Jurkat, Clone E6-1 (cell line): Measurements from ENCODE around the gene FCN2.

Experiments
- DNase-seq: peaks from one replicate; pipeline ENCODE4 v3.0.0-alpha.2; 2011; ENCODE audit warnings: low read depth, low spot score
- H3K4me3 ChIP-seq: 2 replicates; pipeline ENCODE4 v1.5.1; 2011; ENCODE audit warnings: mild to moderate bottlenecking, low read length, control low read depth, moderate library complexity

FCN2 gene

GRCh38 chr9:134896834-134897583, 16.4 kb downstream of the FCN2 start:
- DNase-seq = no peak
- no peak overlapping the region for H3K4me3 ChIP-seq

DNA sequence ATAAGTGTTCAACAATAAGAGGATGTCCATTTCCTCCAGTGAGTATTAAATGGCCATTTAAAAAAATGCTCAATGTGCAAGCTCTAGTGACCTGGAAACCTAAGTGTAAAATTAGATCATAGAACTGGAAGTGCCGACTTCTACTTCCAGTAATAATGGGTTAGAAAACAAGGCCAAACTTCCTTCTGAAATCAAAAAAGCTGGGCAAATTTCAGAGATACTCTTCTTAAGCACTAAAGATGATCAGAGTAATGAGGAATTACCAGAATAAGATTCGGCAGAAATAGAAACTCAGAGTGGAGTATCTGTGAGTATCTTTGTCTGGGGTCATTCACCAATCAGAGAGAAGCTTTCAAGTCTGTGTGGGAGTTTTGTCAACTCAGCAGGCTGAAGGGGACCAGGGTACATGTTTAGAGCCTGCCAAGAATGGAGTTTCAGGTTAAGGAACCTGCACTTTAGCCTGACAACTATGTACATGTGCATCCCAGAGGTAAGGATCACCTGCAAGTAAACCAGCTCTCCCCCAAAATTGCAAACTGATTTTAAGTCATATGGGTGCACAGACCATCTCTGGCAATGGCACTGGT, 17.1 kb downstream of the FCN2 start:
- no peak overlapping the region for H3K4me3 ChIP-seq
- no peak for DNase-seq

DNA sequence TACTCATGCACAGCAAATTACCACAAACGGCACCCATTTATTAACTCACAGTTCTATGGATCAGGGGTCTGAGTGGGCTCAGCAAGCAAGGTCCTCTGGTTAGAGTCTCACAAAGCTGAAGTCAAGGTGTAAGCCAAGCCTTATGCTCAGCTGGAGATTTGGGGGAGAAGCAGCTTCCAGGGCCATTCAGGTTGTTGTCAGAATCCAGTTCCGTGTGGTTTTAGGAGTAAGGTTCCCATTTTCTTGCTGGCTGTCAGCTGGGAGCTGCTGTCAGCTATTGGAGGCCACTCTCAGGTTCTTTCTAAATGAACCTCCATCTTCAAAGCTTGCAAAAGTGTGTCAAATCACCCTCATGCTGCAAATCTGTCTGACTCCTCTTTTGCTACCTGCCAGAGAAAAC, 17.7 kb downstream of the FCN2 start:
- DNase-seq = no peak
- H3K4me3 ChIP-seq = no peak overlapping the region

DNA sequence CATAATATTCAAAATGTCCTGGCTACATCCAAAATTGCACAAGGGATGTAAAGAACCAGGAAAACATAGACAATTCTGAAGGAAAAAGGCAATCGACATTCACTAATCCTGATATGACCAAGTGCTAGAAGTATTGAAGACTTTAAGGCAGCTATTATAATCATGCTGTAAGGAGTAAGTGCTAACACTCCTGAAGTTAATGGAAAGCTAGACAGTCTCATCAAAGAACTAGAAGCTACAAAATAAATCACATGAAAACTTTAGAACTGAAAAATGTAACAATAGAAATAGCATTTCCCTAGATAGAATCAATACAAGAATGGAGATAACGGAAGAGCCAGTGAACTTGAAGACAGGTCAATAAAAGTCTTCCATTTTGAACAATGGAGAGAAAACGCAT, 18.6 kb downstream of the FCN2 start:
- DNase-seq = no peak
- H3K4me3 ChIP-seq = no peak overlapping the region

DNA sequence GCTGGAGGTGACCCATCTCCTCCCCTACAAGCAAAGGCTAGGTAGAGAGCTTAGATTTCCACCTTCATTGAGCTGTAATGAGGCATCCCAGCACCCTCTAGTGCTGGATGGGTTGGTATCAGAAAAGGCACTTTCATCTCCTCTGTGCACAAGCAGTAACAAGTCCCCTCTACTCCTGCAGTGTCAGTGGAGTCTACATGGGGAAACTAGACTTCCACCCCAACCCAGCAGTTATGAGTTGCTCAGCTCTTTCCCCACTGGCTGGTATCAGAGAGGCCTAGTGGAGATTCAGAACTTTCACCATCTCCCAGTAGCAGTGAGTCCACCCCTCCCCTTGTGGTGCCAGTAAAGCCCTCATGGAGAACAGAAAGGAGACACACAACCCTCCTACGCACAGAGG, 19.2 kb downstream of the FCN2 start:
- no peak overlapping the region for H3K4me3 ChIP-seq
- DNase-seq = no peak

GRCh38 chr9:134902936-134903335, 22.3 kb downstream of the FCN2 start:
- no peak for DNase-seq
- H3K4me3 ChIP-seq = no peak overlapping the region

DNA sequence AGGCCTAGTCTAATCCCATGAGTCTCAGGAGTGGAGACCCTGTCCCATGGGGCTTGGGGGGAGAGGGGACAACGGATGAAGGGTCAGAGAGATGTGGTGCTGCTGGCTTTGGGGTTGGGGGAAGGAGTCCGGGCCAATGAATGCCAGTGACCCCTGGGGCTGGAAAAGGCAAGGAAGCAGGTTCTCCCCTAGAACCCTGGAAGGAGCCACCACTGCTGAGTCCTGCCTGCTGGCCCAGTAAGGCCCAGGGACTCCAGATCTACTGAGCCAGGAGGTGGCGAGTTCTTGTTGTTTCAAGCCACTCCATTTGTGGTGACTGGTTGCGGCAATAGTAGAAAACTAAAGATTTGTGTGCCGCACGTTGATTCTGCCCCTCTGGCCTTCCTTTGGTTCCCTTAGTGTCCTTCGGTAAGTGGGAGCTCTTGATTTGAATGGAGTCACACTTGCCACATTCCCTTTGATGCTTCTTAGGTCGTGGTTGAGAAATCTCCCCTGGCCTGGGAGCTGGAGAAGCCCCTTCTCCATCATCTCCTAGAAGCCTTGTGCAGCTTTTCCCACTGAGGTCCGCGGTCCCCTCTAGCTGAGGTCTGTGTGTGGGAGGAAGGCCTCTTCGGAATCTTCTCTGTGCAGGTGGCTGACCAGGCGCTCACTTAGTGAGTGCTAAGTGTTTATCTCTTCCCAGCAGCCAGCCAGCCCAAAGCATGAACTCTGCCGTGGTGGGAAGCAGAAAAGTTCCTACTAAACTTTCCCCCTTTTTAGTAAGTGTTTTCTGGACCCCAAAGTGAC, 28.1 kb downstream of the FCN2 start:
- H3K4me3 ChIP-seq = no peak overlapping the region
- no peak for DNase-seq

- peak; percentile 16 for DNase-seq
- no peak overlapping the region for H3K4me3 ChIP-seq
Observed at GRCh38 chr9:134909511-134910481, 29.2 kb downstream of the FCN2 start.

DNA sequence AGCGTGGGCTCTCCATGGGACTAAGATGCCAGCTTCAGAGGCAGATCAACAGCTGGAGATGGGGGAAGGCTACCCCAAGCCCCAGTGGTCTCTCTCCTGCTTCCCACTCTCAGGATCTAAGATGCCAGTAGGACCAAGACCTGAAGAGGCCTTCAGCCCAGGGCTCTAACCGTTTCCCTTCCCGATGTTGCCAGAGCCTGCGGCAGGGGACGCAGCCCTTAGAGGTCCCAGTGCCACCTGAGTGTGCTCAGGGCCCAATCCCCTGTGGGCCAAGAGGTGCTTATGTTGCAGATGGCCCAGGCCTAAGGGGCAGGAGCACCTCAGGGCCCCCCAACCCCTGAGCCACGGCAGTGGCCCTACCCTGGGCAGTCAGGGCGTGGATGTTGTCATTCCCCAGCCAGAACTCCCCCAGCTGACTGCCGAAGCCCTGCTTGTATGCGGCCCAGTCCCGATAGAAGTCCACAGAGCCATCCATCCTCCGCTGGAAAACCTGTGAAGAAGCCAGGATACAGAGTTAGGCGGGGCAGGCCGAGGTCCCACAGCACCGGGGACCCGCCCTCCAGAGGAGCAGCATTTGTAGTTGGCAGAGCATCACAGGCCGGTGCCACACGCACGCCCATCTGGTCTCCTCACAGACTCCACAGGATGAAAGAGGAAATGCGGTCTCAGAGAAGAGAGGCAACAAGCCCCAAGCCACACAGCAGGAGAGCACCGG, 31.7 kb downstream of the FCN2 start:
- no peak for DNase-seq

DNA sequence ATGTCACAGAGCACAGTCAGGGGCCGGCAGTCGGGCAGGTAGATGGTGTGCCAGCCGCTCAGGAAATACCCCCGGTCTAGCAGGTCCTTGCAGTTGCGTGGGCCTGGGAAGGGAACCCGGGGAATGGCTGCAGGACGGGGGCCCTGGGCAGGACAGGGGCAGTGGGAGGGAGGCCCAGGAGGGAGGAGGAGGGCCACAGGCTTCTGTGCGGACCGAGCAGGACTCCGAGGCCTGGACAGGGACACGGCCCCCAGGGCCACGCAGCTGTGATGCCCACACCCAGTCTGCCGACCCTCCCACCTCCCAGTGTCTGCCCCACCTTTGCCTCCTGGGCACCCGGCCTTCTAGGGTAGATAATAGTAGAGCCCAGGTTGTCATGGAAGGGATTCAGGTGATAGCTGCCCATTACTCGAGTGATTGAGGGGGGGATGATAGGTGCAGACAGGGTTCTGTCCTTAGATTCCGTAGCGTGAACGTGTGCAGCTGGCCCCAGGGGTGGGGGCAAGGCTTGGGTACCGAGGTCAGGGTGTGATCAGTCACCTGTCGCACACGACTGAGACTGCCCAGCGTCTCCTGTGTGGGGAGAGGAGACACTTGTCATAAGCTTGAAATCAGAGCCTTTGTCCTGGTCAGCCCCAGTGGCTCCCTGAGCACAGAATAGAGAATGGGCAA, 32.6 kb downstream of the FCN2 start:
- no peak for DNase-seq

More for the DNA sequence above, 31.7 kb downstream of the FCN2 start:
- H3K4me3 ChIP-seq = no peak overlapping the region

GRCh38 chr9:134913713-134914500, 33.3 kb downstream of the FCN2 start:
- DNase-seq = no peak

More for the DNA sequence above, 32.6 kb downstream of the FCN2 start:
- H3K4me3 ChIP-seq = no peak overlapping the region

GRCh38 chr9:134914501-134914834, 33.9 kb downstream of the FCN2 start:
- no peak overlapping the region for H3K4me3 ChIP-seq
- no peak for DNase-seq

More at GRCh38 chr9:134913713-134914500, 33.3 kb downstream of the FCN2 start:
- H3K4me3 ChIP-seq = no peak overlapping the region

DNA sequence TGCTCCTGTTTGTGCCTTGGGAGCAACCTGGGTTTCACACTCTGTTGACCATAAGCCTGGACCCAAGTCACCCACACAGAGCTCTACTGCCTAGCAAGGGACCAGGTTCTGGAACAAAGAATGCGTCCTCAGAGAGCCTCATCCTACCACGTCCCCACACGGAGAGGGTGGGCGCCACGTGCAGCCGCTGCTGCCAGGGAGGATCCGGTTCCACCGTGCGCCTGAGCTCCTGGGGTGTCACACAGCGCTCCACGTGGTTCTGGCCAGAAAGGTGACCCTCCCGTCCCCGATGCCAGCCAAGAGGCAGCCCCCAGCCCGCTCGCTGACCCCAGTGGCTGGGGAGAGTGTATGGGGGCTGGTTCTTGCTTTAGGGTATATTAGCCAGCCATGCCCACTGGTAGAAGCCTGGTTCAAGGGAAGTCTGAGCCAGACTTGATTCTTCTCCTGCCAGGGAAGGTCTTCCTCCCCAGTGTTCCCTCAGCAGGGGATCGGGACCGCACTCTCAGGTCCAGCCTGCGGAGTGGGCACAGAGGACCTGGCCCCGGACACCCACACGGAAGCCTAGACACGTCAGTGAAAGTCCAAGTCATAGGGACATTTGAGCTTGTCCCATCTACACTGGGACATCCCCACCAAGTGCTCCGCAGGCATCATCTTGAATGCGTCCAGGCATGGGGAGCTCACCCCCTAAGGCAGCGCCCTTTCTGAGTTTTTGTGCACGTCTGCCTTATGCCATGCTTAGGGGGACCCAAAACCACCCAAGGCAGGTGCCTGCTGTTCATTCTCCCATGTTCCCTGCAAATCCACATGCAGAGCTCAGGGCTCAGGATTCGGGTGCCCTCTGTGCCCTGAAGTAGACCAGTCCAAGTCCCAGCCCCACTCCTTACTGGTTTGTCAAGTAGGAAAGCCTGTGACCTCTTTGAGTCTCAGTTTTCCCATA, 34.7 kb downstream of the FCN2 start:
- no peak for DNase-seq
- H3K4me3 ChIP-seq = no peak overlapping the region

- no peak for DNase-seq
- no peak overlapping the region for H3K4me3 ChIP-seq
Observed at GRCh38 chr9:134916161-134916665, 35.6 kb downstream of the FCN2 start.

DNA sequence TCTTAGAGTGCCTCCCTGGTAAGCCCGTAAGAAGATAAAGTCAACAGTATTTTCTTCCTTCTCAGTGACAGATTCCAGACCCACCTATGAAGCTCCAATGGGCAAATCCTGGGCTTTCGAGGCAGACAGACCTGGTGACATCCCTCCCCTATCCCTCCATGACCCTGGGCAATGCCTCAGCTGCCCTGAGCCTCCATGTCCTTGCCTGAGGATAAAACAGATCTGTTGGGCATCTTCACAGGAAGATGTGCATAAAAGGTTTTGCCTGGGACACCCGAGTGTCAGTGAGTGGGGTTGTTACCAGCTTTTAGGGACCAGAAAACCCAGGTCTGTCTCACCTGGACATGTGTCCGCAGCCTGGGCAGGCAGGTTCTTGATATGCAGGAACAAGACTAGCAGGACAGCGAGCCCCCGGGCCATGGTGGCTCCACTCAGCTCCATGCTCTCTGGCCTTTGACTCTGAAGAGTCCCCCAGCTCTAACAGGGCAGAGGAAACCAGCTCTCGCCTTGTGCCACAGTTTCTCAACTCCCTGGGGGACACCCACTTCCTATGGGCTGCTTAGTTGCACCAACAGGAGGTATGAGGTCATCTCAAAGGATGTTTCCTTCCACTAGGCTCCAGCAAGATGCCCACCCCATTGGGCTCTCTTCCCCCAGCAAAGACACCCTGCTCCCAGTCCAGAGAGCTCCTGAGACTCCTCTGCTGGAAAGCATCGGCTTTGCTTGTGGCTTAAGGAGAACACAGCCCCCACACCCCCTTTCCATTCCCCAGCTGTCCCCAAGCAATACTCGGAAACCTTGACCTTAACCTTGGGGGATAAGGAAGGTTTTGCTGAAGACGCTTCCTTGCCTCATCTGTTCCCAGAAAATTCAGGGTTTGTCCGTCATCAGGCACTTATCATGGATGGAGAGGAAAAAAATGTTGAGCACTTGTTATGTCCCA, 37.1 kb downstream of the FCN2 start, which contains the start of gene FCN1:
Gene FCN1, minus strand, starts transcription at position 482 of the 943 bp plus-strand sequence. Its CDS starts 41 bp downstream, at position 441.
- DNase-seq = no peak
- no peak within 1 kb of the TSS for H3K4me3 ChIP-seq
